Ishikawa (cell line): ENCODE results near the gene VIPR2.

Source experiments
- CEBPB ChIP-seq: IDR thresholded peaks from 2 replicates; pipeline ENCODE4 v1.6.1; 2012
- TAF1 ChIP-seq: IDR thresholded peaks from 2 replicates; pipeline ENCODE4 v1.6.1; 2012; ENCODE audit warnings: low read depth, mild to moderate bottlenecking
- YY1 ChIP-seq: IDR thresholded peaks from 2 replicates; pipeline ENCODE4 v1.6.1; 2012; ENCODE audit warnings: low read depth

- TF ChIP-seq YY1 (no peak), TAF1 (no peak), CEBPB (no peak)
Measured at GRCh38 chr7:159148430-159149395, 4.0 kb upstream of the VIPR2 start.
